Mesothelial cell of epicardium (in vitro differentiated cells): ENCODE data around the gene MICAL1. TPM values are rescaled to one million over a fixed set of nuclear protein-coding genes. Genes with fewer than 3 reads are reported as not detected.

Experiments
- DNase-seq, 2 experiments: peaks; one replicate each; pipeline ENCODE4 v3.0.0; 2021; ENCODE audit warnings: low spot score in 2 of 2; ENCODE audit not compliant: unreplicated experiment in 2 of 2
- H3K27ac Mint-ChIP-seq: 2 replicates; pipeline ENCODE4 v1.8.0; 2021; ENCODE audit warnings: mixed read lengths
- H3K27me3 Mint-ChIP-seq: 2 replicates; pipeline ENCODE4 v1.8.0; 2021; ENCODE audit warnings: low read depth, mixed read lengths
- H3K36me3 Mint-ChIP-seq: 2 replicates; pipeline ENCODE4 v1.8.0; 2021; ENCODE audit warnings: mixed read lengths
- H3K4me1 Mint-ChIP-seq: 2 replicates; pipeline ENCODE4 v1.8.0; 2021; ENCODE audit warnings: mixed read lengths
- H3K4me3 Mint-ChIP-seq: 2 replicates; pipeline ENCODE4 v1.8.0; 2021; ENCODE audit warnings: mild to moderate bottlenecking, moderate library complexity, mixed read lengths
- H3K9me3 Mint-ChIP-seq: 2 replicates; pipeline ENCODE4 v1.8.0; 2021; ENCODE audit warnings: mixed read lengths
- total RNA-seq: library from RNA; stranded (reverse); gene quantifications from 3 replicates; pipeline ENCODE4 v1.2.1, GENCODE V29; 2021
- TF ChIP-seq, protein P1 (sequence below): fragments of 200-600 bp; sonication (generic); IDR thresholded peaks from one replicate; pipeline ENCODE4 v1.5.0; 2021; ENCODE audit warnings: antibody characterized with exemption; ENCODE audit not compliant: unreplicated experiment

MICAL1 gene
- total RNA-seq, 1 donor from 2014 or later, result 29.6 TPM

DNA sequence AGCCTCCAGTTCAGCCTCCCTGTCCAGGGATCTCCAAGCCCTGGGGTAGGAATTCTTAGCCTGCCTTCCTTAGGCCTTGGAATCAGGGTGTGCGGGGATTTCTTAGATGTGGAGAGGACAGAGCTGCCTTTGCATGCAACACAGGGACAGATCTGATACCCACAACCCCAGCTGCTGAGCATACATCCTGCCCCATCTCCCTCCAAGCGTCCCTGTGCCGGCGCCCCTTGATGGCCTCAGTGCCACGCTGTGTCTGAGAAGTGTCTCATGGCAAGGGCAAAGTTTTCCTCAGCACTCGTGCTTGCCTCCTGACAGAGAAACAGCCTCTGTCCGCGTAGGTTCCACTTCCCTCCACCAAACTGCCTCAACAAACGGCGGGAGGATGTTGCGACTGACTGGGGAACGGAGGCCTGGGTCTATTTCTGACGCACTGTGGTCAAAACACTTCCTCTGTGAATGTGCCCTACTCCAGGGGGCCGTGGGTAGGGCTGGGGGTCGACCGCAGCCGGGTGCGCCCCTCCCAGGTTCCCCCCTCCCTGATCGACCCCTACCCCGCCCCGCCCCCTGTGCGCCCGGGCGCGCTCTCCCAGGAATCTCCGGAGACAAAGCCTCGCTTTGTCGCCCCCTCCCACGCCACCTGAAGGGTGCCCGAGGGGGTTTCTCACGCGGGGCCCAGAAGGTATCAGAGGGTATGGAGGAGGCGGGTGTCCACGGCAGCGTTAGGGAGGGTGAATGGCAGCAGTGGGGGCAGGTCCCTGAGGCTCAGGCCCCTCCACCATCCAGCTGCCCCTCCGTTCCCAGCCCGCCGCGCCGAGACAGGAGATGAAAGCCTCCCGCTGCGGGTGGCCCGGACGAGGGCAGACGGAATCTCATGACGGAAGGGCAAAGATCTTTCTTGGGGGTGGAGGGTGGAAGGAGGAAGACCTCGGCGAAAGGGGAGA is 806 bp downstream of the MICAL1 start:
- no peak for DNase-seq
- Mint-ChIP-seq H3K36me3 (no peaks in the 10 kb centered on the region), H3K4me3 (peak overlapping the region; percentile 91), H3K27ac (peak overlapping the region; percentile 43), H3K9me3 (no peaks in the 10 kb centered on the region), H3K27me3 (peaks cover 23% of the 10 kb centered on the region), H3K4me1 (peaks cover 8% of the 10 kb centered on the region)
- TF ChIP-seq, protein P1, sequence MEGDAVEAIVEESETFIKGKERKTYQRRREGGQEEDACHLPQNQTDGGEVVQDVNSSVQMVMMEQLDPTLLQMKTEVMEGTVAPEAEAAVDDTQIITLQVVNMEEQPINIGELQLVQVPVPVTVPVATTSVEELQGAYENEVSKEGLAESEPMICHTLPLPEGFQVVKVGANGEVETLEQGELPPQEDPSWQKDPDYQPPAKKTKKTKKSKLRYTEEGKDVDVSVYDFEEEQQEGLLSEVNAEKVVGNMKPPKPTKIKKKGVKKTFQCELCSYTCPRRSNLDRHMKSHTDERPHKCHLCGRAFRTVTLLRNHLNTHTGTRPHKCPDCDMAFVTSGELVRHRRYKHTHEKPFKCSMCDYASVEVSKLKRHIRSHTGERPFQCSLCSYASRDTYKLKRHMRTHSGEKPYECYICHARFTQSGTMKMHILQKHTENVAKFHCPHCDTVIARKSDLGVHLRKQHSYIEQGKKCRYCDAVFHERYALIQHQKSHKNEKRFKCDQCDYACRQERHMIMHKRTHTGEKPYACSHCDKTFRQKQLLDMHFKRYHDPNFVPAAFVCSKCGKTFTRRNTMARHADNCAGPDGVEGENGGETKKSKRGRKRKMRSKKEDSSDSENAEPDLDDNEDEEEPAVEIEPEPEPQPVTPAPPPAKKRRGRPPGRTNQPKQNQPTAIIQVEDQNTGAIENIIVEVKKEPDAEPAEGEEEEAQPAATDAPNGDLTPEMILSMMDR, result no peak

DNA sequence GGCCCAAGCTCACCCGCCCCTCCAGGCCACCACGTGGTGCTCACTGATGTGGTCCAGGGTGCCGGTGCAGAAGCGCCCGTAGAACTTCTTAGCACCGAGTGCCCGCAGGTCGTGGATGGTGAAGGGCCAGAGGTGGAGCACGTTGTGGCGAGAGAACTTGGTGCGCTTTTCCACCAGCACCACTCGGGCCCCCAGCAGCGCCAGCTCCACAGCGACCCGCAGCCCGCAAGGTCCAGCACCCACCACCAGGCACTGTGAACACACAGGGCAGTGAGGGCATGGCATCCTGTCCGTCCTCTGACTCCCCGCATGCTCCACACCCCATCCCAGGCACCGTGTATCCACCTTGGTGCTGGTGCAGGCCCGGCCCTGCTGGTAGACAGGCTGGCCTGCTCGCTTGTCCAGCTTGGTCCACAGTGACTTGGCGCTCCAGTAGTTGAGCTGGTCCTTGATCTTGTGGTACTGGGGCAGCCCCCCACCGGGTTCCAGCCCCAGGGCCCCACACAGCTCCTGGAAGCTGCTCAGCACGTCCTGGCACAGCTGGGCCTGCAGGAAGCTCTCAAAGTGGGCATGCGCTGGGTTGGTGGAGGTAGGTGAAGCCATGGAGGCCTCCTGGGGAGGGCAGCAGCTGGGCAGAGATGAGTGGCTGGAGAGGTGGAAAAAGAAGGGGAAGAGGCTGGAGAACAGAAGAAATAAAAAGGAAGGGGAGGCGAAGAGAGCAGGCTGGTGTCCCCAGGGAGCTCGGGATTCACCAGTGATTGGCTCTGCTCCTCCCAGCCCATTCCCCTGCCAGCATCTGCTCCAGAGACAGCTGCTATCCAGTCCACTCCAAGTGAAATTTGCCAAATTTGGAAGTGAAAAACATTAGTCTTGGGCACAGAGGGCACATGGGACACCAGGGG is 1.7 kb downstream of the MICAL1 start:
- TF ChIP-seq, protein P1, result no peak
- no peak overlapping the region for H3K27ac Mint-ChIP-seq

DNA sequence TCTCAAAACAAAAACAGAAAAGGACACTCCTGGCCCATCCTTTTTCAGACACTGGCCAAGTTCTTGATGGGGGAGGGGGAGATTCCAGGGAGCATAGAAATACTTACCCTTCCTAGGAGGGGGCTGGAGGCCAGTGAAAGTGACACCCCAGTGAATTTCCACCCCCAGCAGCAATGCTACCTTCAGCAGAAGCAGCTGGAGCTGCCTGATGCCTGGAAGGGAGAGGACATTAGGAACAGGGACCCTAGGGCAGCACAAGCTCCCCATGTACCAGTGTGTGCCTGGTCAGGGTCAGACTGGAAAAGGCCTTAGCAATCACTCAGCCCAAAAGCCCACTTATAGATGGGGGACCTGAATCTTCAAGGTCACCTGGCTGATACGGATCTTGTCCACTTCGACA is 2.4 kb downstream of the MICAL1 start:
- peaks cover 8% of the 10 kb centered on the region for H3K4me1 Mint-ChIP-seq
- no peaks in the 10 kb centered on the region for H3K9me3 Mint-ChIP-seq
- TF ChIP-seq, protein P1, result no peak
- H3K27ac Mint-ChIP-seq, result no peak overlapping the region
- peaks cover 23% of the 10 kb centered on the region for H3K27me3 Mint-ChIP-seq
- no peaks in the 10 kb centered on the region for H3K36me3 Mint-ChIP-seq
- DNase-seq, result no peak
- no peak overlapping the region for H3K4me3 Mint-ChIP-seq

More for the DNA sequence above, 1.7 kb downstream of the MICAL1 start:
- DNase-seq, result no peak
- H3K4me3 Mint-ChIP-seq, result peak overlapping the region; percentile 53
- H3K4me1 Mint-ChIP-seq, result peaks cover 8% of the 10 kb centered on the region
- peaks cover 23% of the 10 kb centered on the region for H3K27me3 Mint-ChIP-seq
- no peaks in the 10 kb centered on the region for H3K36me3 Mint-ChIP-seq
- H3K9me3 Mint-ChIP-seq, result no peaks in the 10 kb centered on the region

DNA sequence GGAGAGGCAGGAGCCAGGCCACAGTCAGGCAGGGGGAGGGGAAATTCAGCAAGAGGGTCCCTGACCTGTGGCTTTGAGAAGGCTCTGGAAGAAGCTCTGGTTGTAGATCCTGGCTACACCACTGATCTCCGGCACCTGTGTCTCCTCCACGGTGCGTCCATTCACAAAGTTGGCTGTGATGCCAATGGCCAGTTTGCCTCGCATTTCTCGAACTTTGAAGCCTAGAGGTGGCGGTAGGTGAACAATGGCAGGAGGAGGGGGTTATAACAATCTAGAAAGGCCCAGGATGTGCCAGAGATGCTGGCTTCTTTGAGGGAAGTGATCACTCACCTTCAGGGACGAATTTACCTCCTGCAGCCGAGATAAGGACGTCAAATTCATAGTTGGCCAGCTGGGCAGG is 3.4 kb downstream of the MICAL1 start:
- peaks cover 8% of the 10 kb centered on the region for H3K4me1 Mint-ChIP-seq
- TF ChIP-seq, protein P1, result no peak
- no peaks in the 10 kb centered on the region for H3K36me3 Mint-ChIP-seq
- no peak overlapping the region for H3K4me3 Mint-ChIP-seq
- H3K27me3 Mint-ChIP-seq, result peaks cover 15% of the 10 kb centered on the region
- DNase-seq, result no peak
- no peak overlapping the region for H3K27ac Mint-ChIP-seq
- no peaks in the 10 kb centered on the region for H3K9me3 Mint-ChIP-seq

DNA sequence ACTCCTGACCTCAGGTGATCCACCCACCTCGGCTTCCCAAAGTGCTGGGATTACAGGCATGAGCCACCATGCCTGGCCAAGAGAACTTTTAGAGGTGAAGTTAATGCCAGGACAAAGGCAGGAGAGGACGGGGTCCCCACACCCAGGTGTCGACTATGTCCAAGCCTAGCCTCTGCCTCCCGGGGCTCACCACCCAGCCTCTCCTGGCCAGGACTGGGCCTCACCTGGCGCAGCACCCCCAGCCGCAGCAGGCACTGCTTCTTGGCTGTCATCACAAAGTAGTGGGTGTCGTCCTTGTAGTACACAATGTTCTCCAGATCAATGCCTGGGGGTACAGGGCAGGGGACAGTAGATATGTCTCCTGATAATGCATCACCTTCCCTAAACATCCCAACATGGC is 4.2 kb downstream of the MICAL1 start:
- H3K9me3 Mint-ChIP-seq, result no peaks in the 10 kb centered on the region
- no peaks in the 10 kb centered on the region for H3K36me3 Mint-ChIP-seq

More for the DNA sequence above, 4.2 kb downstream of the MICAL1 start:
- no peak for DNase-seq
- TF ChIP-seq, protein P1, result no peak
- Mint-ChIP-seq H3K4me1 (peaks cover 6% of the 10 kb centered on the region), H3K27me3 (peaks cover 9% of the 10 kb centered on the region), H3K4me3 (no peak overlapping the region), H3K27ac (no peak overlapping the region)
